H1 (cell line): Measurements from ENCODE around the gene HNF4A. TPM values are rescaled to one million over a fixed set of nuclear protein-coding genes. Genes with fewer than 3 reads are reported as not detected.

Experiments
- CTCF ChIA-PET: fragments of 300-600 bp; sonication (Branson Sonifier 250); formaldehyde crosslinking; loops from one replicate; lab custom pipeline; 2021; ENCODE audit not compliant: partially characterized antibody; lab: Charles Lee
- POLR2A ChIA-PET: fragments of 300-600 bp; sonication (Branson Sonifier 250); formaldehyde crosslinking; loops from one replicate; lab custom pipeline; 2021; ENCODE audit warnings: inconsistent platforms; ENCODE audit not compliant: partially characterized antibody; lab: Charles Lee
- DNase-seq, 2 experiments: peaks; one replicate each; pipeline versions ENCODE4 v3.0.0 to v3.0.0-alpha.2; 2010 to 2022; ENCODE audit warnings: low spot score in 2 of 2, low read depth in 1 of 2, mixed read lengths in 1 of 2
- FAIRE-seq: peaks from 2 replicates; lab custom pipeline; 2011; peaks lifted over from hg19 to GRCh38; lab: Jason Lieb, UNC
- H2AFZ ChIP-seq: 2 replicates; pipeline ENCODE4 v1.8.1; 2012; ENCODE audit warnings: low read length, inconsistent platforms
- H2AK5ac ChIP-seq: 2 replicates; pipeline ENCODE4 v1.6.1; 2013; ENCODE audit warnings: low read depth, low read length
- H2BK120ac ChIP-seq: replicated peaks from 2 replicates; pipeline ENCODE3; 2013; ENCODE audit warnings: low read depth, low read length, inconsistent platforms
- H2BK12ac ChIP-seq: 2 replicates; pipeline ENCODE4 v1.6.1; 2013; ENCODE audit warnings: low read depth, low read length
- H2BK15ac ChIP-seq: 2 replicates; pipeline ENCODE4 v1.6.1; 2013; ENCODE audit warnings: low read length
- H2BK20ac ChIP-seq: 2 replicates; pipeline ENCODE4 v1.6.1; 2013; ENCODE audit warnings: low read length
- H2BK5ac ChIP-seq: 2 replicates; pipeline ENCODE4 v1.6.1; 2013; ENCODE audit warnings: low read depth, low read length
- H3K14ac ChIP-seq: 2 replicates; pipeline ENCODE4 v1.6.1; 2013; ENCODE audit warnings: inconsistent platforms; ENCODE audit not compliant: insufficient read length
- H3K18ac ChIP-seq: 2 replicates; pipeline ENCODE4 v1.6.1; 2013; ENCODE audit warnings: low read length; ENCODE audit errors: extremely low read depth
- H3K23ac ChIP-seq: 2 replicates; pipeline ENCODE4 v1.6.1; 2013; ENCODE audit warnings: inconsistent platforms; ENCODE audit not compliant: insufficient read length
- H3K23me2 ChIP-seq: 2 replicates; pipeline ENCODE4 v1.6.1; 2013; ENCODE audit warnings: low read depth, low read length
- H3K27ac ChIP-seq: 2 replicates; pipeline ENCODE4 v1.6.1; 2011; ENCODE audit warnings: low read depth, low read length, inconsistent platforms
- H3K27me3 ChIP-seq, 4 experiments: replicated peaks in 1 of 4; 1 replicate in 1 of 4; 2 replicates in 3 of 4; pipeline versions ENCODE4 v1.6.1 to v1.8.1; 2011 to 2013; ENCODE audit warnings: low read length in 3 of 4, mild to moderate bottlenecking in 3 of 4, inconsistent platforms in 2 of 4, mixed read lengths in 2 of 4, moderate library complexity in 1 of 4; ENCODE audit not compliant: control insufficient read depth in 3 of 4, insufficient read depth in 3 of 4; ENCODE audit errors: extremely low read depth in 1 of 4
- H3K36me3 ChIP-seq, 4 experiments: 2 replicates each; pipeline versions ENCODE4 v1.6.1 to v1.8.1; 2011 to 2013; ENCODE audit warnings: mild to moderate bottlenecking in 4 of 4, low read length in 3 of 4, moderate library complexity in 2 of 4, control low read depth in 1 of 4, inconsistent platforms in 1 of 4; ENCODE audit not compliant: insufficient read depth in 4 of 4, control insufficient read depth in 2 of 4
- H3K4ac ChIP-seq: replicated peaks from 2 replicates; pipeline ENCODE3; 2013; ENCODE audit warnings: low read length, low read depth, mixed read lengths, inconsistent platforms; ENCODE audit not compliant: insufficient read length
- H3K4me1 ChIP-seq, 4 experiments: replicated peaks in 1 of 4; 1 replicate in 1 of 4; 2 replicates in 3 of 4; pipeline versions ENCODE4 v1.6.1 to v1.8.1; 2011 to 2013; ENCODE audit warnings: low read length in 3 of 4, inconsistent platforms in 2 of 4, mixed read lengths in 1 of 4; ENCODE audit not compliant: insufficient read depth in 4 of 4, control insufficient read depth in 3 of 4
- H3K4me2 ChIP-seq, 2 experiments: 2 replicates each; pipeline versions ENCODE4 v1.6.1 to v1.8.1; 2011 to 2013; ENCODE audit warnings: low read depth in 2 of 2, low read length in 2 of 2, control low read depth in 1 of 2, inconsistent platforms in 1 of 2, mild to moderate bottlenecking in 1 of 2; ENCODE audit not compliant: insufficient read depth in 1 of 2
- H3K4me3 ChIP-seq, 4 experiments: fragments of 200-600, 300-600 bp in 1 of 4; sonication (generic), shearing (Covaris generic), sonication (Bioruptor Twin) in 1 of 4; 2 replicates each; pipeline versions ENCODE4 v1.5.1 to v1.8.1; 2011 to 2016; ENCODE audit warnings: low read length in 4 of 4, low read depth in 3 of 4, control low read depth in 2 of 4, inconsistent platforms in 2 of 4, mild to moderate bottlenecking in 2 of 4, mixed read lengths in 1 of 4, moderate library complexity in 1 of 4; ENCODE audit not compliant: insufficient read depth in 2 of 4; ENCODE audit errors: extremely low read depth in 1 of 4
- H3K56ac ChIP-seq: replicated peaks from 2 replicates; pipeline ENCODE3; 2013; ENCODE audit warnings: low read depth, mild to moderate bottlenecking, mixed read lengths, low read length, inconsistent platforms; ENCODE audit not compliant: insufficient read length
- H3K79me1 ChIP-seq: 2 replicates; pipeline ENCODE4 v1.6.1; 2013; ENCODE audit warnings: low read depth, low read length, control low read depth
- H3K79me2 ChIP-seq, 2 experiments: 2 replicates each; pipeline versions ENCODE4 v1.6.1 to v1.8.1; 2012 to 2013; ENCODE audit warnings: low read length in 2 of 2, mild to moderate bottlenecking in 2 of 2, inconsistent platforms in 1 of 2; ENCODE audit not compliant: insufficient read depth in 2 of 2, control insufficient read depth in 1 of 2
- H3K9ac ChIP-seq, 4 experiments: replicated peaks in 1 of 4; 1 replicate in 1 of 4; 2 replicates in 3 of 4; pipeline versions ENCODE4 v1.6.1 to v1.8.1; 2011 to 2013; ENCODE audit warnings: low read depth in 3 of 4, low read length in 3 of 4, control low read depth in 2 of 4, mild to moderate bottlenecking in 2 of 4, moderate library complexity in 2 of 4, inconsistent platforms in 1 of 4; ENCODE audit errors: extremely low read depth in 1 of 4
- H3K9me3 ChIP-seq, 2 experiments: 2 replicates each; pipeline versions ENCODE4 v1.6.1 to v1.8.1; 2012 to 2013; ENCODE audit warnings: mild to moderate bottlenecking in 2 of 2, moderate library complexity in 2 of 2, control low read depth in 1 of 2, inconsistent platforms in 1 of 2, low read depth in 1 of 2, low read length in 1 of 2, mixed read lengths in 1 of 2; ENCODE audit not compliant: insufficient read depth in 2 of 2
- H4K20me1 ChIP-seq, 2 experiments: replicated peaks in 1 of 2; 2 replicates each; pipeline versions ENCODE3 to v1.8.1; 2011 to 2013; ENCODE audit warnings: inconsistent platforms in 2 of 2, low read length in 2 of 2, mild to moderate bottlenecking in 1 of 2; ENCODE audit not compliant: insufficient read depth in 2 of 2, control insufficient read depth in 1 of 2
- H4K5ac ChIP-seq: 2 replicates; pipeline ENCODE4 v1.6.1; 2013; ENCODE audit warnings: low read length, low read depth, mixed read lengths, inconsistent platforms; ENCODE audit not compliant: insufficient read length
- H4K8ac ChIP-seq: 2 replicates; pipeline ENCODE4 v1.8.0; 2013; ENCODE audit warnings: mild to moderate bottlenecking, moderate library complexity, low read length, inconsistent platforms; ENCODE audit not compliant: insufficient read depth; ENCODE audit errors: extremely low read depth
- H4K91ac ChIP-seq: replicated peaks from 2 replicates; pipeline ENCODE3; 2013; ENCODE audit warnings: low read length, mixed read lengths, inconsistent platforms; ENCODE audit not compliant: insufficient read length
- ASH2L ChIP-seq: fragments of 200-600, 300-600 bp; sonication (generic); IDR thresholded peaks from one replicate; pipeline ENCODE4 v1.7.1; 2017; ENCODE audit warnings: low read length
- BACH1 ChIP-seq: IDR thresholded peaks from 2 replicates; pipeline ENCODE4 v1.6.1; 2012; ENCODE audit warnings: low read length, improper control_type of control experiment
- BCL11A ChIP-seq, 2 experiments: IDR thresholded peaks; one replicate each; pipeline ENCODE4 v1.6.1; 2011; ENCODE audit warnings: low read depth in 2 of 2, low read length in 2 of 2, mild to moderate bottlenecking in 2 of 2
- FOSL1 ChIP-seq: IDR thresholded peaks from 2 replicates; pipeline ENCODE4 v1.6.1; 2011; ENCODE audit warnings: mild to moderate bottlenecking, low read depth, low read length, moderate library complexity; ENCODE audit not compliant: insufficient read depth
- HDAC6 ChIP-seq: IDR thresholded peaks from one replicate; pipeline ENCODE4 v1.7.1; 2012; ENCODE audit warnings: low read depth, mild to moderate bottlenecking, inconsistent platforms, low read length, moderate library complexity
- NRF1 ChIP-seq: IDR thresholded peaks from 2 replicates; pipeline ENCODE4 v1.6.1; 2011; ENCODE audit warnings: mild to moderate bottlenecking, low read depth, low read length, improper control_type of control experiment
- POLR2A ChIP-seq, 2 experiments: IDR thresholded peaks; 1 replicate in 1 of 2; 2 replicates in 1 of 2; pipeline ENCODE4 v1.6.1; 2011; ENCODE audit warnings: low read depth in 2 of 2, low read length in 2 of 2, mild to moderate bottlenecking in 2 of 2; ENCODE audit errors: control extremely low read depth in 1 of 2
- POLR2AphosphoS5 ChIP-seq: IDR thresholded peaks from 2 replicates; pipeline ENCODE4 v1.6.1; 2011; ENCODE audit warnings: low read depth, low read length
- RFX5 ChIP-seq: IDR thresholded peaks from 2 replicates; pipeline ENCODE4 v1.6.1; 2011; ENCODE audit warnings: low read depth, low read length, improper control_type of control experiment, borderline replicate concordance
- SIRT6 ChIP-seq: IDR thresholded peaks from one replicate; pipeline ENCODE4 v1.7.1; 2012; ENCODE audit warnings: low read length, inconsistent platforms
- SRF ChIP-seq: IDR thresholded peaks from 2 replicates; pipeline ENCODE4 v1.6.1; 2011; ENCODE audit warnings: mild to moderate bottlenecking, low read depth, low read length, moderate library complexity
- TEAD4 ChIP-seq: IDR thresholded peaks from 2 replicates; pipeline ENCODE4 v1.6.1; 2012; ENCODE audit warnings: low read depth, low read length, inconsistent platforms, mixed read lengths
- USF2 ChIP-seq: IDR thresholded peaks from 2 replicates; pipeline ENCODE4 v1.6.1; 2011; ENCODE audit warnings: low read length, improper control_type of control experiment
- YY1 ChIP-seq: IDR thresholded peaks from 2 replicates; pipeline ENCODE4 v1.6.1; 2011; ENCODE audit warnings: low read depth, mild to moderate bottlenecking, low read length
- ZNF274 ChIP-seq: IDR thresholded peaks from 2 replicates; pipeline ENCODE4 v1.7.0; 2012; ENCODE audit warnings: low read length, borderline replicate concordance; ENCODE audit errors: extremely low read depth
- WGBS, 2 experiments: shearing (Covaris generic) in 1 of 2; methylation state at CpG; one replicate each; pipeline versions ENCODE4 v1.1.6 to v1.1.7; 2013 to 2015; ENCODE audit warnings: low lambda C conversion rate in 2 of 2, mixed read lengths in 2 of 2, inconsistent platforms in 1 of 2, low coverage in 1 of 2, missing lambda C conversion rate in 1 of 2; ENCODE audit not compliant: insufficient replicate concordance in 2 of 2, insufficient coverage in 1 of 2, insufficient read length in 1 of 2; ENCODE audit errors: extremely low coverage in 1 of 2, missing lambda C conversion rate in 1 of 2; 5-methylcytosine and 5-hydroxymethylcytosine counted together
- polyA plus RNA-seq, 7 experiments: library from polyadenylated mRNA; depleted of rRNA in 3 of 7; stranded (reverse) in 5 of 7; unstranded in 2 of 7; fragments of >200 nt in 5 of 7; fragments of 200-250 nt in 2 of 7; gene quantifications; 1 replicate in 5 of 7; 2 replicates in 1 of 7; 4 replicates in 1 of 7; pipeline versions ENCODE4 v1.2.1 to v1.2.3, GENCODE V29; 2011 to 2013; ENCODE audit warnings: missing spikeins in 2 of 7, mixed read lengths in 2 of 7
- total RNA-seq: library from RNA; stranded (reverse); fragmentation: NEBNext Ultra II Directional; extraction: Animal tissue kit (Norgen Biotek cat#: 25700); gene quantifications from 2 replicates; pipeline ENCODE4 v1.2.1, GENCODE V29; 2021

HNF4A gene
- total and polyA plus RNA-seq, 2 of the 8 experiments (the other 6 are each of a cell fraction or from before 2014, with no cell fraction given) = 0.03 TPM; not detected in 1

GRCh38 chr20:44465001-44465560 is 109.6 kb downstream of the HNF4A start:
- Histone ChIP-seq H3K4ac (no peak overlapping the region), H4K5ac (no peak overlapping the region), H3K79me2 (no peaks in the 10 kb centered on the region), H2BK12ac (no peak overlapping the region), H4K20me1 (no peaks in the 10 kb centered on the region), H2BK20ac (no peak overlapping the region), H2BK15ac (no peak overlapping the region), H3K4me1 (no peaks in the 10 kb centered on the region), H3K9me3 (no peaks in the 10 kb centered on the region), H2AK5ac (no peak overlapping the region), H3K79me1 (no peaks in the 10 kb centered on the region), H3K36me3 (no peaks in the 10 kb centered on the region), H4K91ac (no peak overlapping the region), H3K4me2 (no peak overlapping the region), H3K9ac (no peak overlapping the region), H2BK5ac (no peak overlapping the region), H3K14ac (no peak overlapping the region), H3K27me3 (no peaks in the 10 kb centered on the region), H2BK120ac (no peak overlapping the region), H4K8ac (no peak overlapping the region), H2AFZ (no peak overlapping the region), H3K23me2 (no peaks in the 10 kb centered on the region), H3K27ac (no peak overlapping the region), H3K18ac (no peak overlapping the region), H3K56ac (no peak overlapping the region), H3K4me3 (no peak overlapping the region), H3K23ac (no peak overlapping the region)
- ChIA-PET POLR2A (no interaction called here), CTCF (interaction anchor here (2.3 kb wide), 1 partner anchor 16 kb away, joined by 11 read pairs; no protein-coding TSS in a partner anchor)
- TF ChIP-seq ASH2L (no peak), TEAD4 (no peak), HDAC6 (no peak), POLR2AphosphoS5 (no peak), POLR2A (IDR thresholded peaks at IDR 0.05; ENCODE audit: control extremely low read depth in 1 of 2, low read depth in 2 of 2, low read length in 2 of 2) (no peak), SIRT6 (no peak), NRF1 (no peak), YY1 (no peak), RFX5 (no peak), BCL11A (IDR thresholded peaks at IDR 0.05; ENCODE audit: low read depth in 2 of 2, low read length in 2 of 2) (no peak), USF2 (no peak), SRF (no peak), FOSL1 (no peak), BACH1 (no peak), ZNF274 (no peak)
- 86% methylated on average over 3 of the region's 3 CpGs; no CpG with 5 or more reads in 1 of the 2 experiments for WGBS, 2 experiments
- DNase-seq (no peak), FAIRE-seq (no peak)
